NCI-H524 treated with DMSO at 0.1 percent for 48 hours (cell line): Measurements from ENCODE around the gene IGF2R.
"Not testable (repeated sequence)": the region's sequence is repeated elsewhere in the genome, so short reads cannot be mapped to it uniquely, and the experiment has no call there.

Source experiments
- DNase-seq: peaks from one replicate; lab custom pipeline; 2025; lab: John Stamatoyannopoulos, UW

Gene IGF2R

DNA sequence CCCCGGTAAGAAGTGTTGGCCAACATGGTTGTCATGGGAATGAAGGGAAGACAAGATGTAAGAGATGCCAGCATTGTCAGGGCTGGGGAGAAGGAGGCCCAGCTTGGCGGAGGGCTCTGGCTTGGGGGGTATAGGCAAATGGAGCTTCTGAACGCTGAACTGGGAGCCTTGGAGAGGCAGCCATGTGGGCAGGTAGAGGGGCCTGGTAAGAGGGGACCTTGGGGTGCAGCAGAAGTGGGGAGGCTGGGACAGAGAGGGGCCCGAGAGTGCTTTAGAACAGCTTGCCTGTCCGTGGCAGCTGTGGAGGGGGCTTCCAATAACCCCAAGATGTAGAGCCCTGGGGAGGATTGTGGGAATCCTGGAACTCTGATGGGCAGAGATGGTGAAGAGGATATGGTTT, 155.7 kb downstream of the IGF2R start:
- no peak for DNase-seq

DNA sequence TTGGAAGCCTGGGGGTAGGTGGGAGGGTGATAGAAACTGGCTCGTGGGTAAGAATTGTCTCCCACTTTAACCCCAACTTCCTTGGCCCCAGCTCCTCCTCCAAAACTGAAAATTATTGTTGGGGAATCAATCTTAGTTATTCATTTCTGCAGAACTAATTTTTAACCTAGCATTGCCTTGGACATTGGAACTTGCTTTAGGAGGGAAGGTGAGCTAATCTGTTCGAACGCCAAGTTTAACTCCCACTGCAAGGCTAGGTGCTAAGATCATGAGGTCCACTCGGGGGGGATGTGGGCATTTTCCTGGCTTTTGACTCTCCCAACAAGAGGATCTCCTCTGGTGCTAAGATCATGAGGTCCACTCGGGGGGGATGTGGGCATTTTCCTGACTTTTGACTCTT, 156.2 kb downstream of the IGF2R start:
- not testable (repeated sequence) for DNase-seq

DNA sequence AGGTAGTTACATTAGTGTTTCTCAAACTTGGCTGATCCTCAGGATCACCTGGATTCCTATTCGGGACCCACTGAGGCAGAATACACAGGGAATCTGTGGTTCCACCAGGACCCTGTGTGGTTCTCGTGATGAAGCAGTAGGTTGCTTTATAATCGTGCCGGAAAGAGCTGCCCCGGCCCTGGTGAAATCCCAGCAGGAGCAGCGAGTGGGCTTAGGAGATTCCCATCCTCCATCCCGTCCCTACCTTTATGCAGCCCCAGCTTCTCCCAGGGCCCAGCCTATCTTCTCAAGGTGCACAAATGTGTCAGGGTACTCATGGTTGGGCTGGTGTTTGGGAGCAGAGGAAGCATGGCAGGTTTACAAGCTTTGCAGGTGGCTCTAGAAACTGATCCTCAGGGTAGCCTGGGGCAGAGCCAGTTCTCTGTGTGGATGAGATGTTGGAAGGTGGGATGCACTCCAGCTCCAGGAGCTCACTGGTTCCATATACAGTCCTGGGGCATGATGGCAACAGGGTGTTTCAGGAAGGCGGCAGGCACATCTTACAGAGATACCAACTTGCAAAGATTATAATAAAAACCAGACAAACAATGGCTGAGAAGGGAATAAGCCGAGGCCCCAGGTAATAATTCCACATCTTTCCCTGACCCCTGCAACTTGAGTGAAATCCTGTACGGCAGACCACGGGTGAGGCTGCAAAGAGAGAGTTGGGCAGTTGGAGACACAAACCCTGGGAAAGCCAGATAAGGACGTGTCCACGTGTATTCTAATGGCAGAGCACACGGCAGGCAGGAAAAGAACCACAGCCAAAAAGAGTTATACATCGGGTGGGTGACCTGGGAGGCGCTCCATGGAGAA, 158.6 kb downstream of the IGF2R start:
- no peak for DNase-seq

DNA sequence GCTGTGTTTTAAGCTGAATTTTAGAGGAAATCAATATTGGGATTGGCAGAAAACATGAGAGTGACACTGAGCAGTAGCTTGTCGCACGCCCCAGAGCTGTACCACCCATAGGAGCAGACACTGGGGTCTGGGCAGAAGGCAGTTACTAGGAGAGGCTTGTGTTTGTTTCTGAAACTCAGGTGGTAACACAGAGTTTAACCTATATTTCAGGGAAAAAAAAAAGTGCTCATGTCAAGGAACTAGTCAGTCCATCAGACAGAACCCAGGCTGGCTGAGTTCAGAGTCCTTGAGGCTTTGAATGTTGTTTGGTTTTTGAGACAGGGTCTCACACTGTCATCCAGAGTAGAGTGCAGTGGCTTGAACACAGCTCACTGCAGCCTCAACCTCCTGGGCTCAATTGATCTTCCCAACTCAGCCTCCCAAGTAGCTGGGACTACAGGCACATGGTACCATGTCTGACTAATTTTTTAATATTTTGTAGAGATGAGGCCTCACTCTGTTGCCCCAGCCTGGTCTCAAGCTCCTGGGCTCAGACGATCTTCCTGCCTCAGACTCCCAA, 159.3 kb downstream of the IGF2R start:
- no peak for DNase-seq

DNA sequence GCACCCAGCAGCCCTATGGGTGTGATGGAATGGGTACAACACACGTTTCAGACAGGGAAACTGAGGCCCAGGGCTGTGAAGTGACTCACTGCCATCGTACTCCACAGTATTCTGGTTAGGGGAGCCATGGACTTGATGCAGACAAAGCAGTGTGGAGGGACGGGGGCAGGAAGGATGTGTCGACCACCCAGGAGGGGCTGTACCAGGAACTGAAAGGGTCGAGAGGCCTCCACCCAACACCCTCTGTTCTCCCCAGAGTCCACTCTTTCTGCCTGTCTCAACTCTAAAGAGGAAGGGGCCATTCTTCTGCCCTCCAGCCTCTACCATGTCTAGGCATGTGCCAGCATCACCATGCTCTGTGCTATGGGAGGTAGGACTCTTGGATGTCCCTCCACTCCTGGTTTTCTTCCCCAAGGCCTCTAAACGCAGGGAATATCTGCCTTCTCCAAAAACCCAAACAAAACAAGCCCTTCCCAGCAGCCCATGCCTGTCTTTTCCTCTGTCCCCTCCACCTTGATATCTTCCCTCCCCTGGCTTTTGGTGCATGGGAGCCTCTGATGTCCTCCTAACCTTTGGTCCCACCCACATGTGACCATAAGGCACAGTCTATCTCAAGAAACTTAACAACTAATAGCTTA, 160.1 kb downstream of the IGF2R start:
- DNase-seq = no peak

DNA sequence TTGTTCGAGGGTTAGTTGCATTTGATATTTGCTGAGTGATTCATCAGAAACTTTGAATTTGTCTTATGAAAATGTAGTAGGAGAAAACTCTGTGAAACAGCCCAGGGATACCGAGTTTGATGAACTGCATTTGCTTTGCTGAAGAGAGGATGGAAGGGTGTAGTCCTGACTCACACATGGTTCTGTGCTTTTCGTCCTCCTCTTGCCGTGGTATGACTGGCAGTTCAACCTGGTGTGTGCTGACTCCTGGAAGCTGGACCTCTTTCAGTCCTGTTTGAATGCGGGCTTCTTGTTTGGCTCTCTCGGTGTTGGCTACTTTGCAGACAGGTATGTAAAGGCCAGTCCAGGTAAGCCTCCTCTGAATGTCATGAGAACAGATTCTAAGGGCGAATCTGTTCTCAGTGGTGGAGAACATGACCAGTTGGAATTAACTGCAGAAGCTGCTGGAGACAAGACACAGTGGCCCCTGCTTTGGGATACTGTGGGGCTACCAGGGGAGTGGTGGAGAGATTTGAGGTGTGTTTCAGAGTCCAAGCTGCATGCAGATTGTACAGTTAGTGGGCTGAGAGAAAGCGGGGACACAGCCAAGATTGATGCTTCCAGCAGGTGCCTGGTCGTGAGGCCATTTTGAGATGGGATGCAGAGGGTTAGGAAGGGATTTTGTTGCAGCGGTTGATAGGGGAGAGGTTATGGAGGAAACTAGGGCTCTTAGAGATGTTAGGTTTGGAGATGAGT, 161.2 kb downstream of the IGF2R start:
- no peak for DNase-seq

DNA sequence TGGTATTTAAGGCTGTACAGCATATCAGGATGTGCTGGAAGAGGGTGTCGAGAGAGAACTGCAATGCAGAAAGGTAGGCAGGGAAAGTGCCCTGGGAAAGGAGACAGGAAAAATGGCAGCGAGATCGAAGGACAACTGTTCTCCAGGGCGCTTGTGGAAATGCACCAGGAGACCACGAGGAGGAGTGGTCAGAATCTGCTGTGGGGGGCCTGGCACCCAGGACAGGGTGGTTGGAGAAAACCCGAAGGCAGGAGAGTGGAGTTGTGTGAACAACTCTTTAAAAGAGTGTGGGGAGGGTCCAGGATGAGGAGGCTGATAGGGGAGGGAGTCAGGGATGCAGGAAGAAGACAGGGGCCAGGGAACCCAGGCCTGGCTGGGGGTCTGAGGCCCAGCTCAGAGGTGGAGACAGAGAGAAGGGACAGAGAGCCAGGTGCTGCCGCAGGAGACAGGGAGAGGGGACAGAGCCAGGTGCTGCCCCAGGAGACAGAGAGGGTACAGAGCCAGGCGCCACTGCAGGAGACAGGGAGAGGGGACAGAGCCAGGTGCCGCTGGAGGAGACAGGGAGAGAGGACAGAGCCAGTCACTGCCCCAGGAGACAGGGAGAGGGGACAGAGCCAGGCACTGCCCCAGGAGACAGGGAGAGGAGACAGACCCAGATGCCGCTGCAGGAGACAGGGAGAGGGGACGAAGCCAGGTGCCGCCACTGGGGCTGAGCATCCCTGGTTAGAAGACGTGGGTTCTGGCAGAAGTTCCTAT, 162.0 kb downstream of the IGF2R start:
- no peak for DNase-seq

DNA sequence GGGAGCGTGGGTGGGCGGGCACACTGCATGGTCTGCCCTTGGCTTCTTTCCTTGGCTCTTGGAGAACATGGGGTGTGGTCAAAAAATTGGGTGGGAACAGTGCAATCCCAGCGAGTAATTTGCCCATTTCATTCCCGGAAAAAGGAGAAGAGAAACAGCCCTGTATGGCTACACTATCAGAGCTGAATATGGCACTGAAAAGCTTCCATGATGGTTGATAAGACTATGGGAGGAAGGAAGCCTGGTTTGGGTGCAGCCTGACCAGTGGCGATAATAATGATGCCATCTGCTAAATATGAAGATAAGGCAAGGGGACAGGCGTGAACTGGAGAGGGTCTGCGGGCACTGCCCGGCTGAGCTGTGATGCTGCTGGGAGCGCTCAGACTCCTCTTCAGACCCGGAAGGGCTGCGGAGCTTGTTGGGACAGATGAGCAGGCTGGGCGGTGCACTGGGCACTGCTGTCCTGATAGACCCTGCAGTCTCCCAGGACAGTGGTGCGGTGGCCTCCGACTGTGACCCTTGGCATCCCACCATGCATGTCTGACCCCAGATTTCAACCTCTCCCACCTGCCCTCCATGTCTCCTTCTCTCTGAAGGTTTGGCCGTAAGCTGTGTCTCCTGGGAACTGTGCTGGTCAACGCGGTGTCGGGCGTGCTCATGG, 162.9 kb downstream of the IGF2R start:
- DNase-seq = no peak

DNA sequence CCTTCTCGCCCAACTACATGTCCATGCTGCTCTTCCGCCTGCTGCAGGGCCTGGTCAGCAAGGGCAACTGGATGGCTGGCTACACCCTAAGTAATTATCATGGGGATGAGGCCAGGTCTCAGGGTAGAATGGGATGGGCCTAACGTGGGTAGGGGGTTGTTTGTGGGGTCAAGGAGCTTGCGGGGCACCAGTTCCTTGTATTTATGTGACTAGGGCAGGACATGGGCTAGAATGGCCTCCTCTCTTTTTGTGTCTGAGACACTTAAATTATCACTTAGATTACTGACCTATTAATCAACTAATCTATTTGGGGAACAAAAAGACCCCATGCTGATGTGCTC, 163.4 kb downstream of the IGF2R start:
- DNase-seq = no peak

DNA sequence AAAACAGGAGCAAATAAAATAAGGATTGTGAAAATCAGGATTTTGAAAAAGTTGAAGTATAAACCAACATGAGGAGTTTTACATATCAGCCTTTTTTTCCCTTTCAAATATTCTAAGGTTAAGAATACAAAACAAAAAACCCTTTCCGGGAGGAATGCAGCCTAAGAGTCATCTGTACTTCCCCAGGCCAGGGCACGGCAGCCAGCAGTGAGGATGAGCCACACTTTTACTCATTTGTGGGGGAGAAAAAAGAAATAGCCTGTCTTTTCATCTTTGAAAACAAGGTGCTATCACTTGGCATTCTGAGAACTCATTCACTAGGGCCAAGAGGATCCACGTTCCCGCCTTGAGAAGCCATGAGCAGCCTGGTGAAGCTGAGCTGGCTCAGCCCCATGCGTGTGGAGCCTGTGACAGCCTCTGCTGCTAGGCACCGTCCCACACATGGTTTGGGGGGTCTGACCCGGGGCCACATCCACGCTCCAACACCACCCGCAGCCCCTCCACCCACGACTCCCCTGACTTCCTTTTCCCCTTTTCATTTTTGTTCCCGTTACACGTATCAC, 164.0 kb downstream of the IGF2R start:
- no peak for DNase-seq

DNA sequence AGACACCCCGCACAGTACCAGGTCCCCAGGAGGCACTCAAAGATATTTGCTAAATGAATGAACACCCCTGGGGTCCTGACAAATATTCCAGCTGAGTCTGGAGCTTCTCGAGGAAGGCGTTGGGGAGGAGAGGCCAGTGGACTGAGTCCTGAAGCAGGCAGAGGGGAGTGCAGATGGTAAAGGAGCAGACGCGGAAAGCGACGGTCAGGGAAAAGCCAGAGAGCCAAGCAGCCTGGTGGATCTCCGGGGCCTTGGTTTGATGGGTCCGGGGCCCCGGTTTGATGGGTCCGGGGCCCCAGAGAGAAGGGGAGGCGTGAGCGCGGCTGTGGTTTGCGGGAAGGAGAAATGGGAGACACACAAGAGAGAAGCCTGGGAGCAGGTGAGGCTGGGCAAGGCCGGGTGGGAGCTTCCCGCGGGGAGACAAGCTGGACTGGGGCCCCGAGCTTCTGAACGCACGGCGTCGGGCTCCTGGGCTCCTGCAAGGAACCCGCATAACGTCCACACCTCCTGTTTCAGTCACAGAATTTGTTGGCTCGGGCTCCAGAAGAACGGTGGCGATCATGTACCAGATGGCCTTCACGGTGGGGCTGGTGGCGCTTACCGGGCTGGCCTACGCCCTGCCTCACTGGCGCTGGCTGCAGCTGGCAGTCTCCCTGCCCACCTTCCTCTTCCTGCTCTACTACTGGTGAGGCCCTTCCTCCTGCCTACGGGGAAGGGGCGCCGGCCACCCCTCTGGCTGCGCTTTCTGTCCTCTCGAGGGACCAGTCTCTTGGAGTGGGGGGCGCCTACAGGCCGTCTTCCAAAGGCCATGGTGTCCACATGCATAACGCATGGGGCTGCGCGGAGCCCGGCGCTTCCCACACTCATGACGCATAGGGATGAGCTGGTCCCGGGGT, 164.8 kb downstream of the IGF2R start:
- DNase-seq = no peak

DNA sequence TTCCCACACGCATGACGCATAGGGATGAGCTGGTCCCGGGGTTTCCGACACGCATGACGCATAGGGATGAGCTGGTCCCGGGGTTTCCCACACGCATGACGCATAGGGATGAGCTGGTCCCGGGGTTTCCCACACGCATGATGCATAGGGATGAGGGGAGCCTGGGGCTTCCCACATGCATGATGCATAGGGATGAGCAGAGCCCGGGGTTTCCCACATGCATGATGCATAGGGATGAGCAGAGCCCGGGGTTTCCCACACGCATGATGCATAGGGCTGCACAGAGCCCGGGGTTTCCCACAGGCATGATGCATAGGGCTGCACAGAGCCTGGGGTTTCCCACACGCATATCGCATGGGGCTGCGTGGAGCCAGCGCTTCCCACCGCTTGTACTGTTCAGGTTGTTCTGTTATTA, 165.5 kb downstream of the IGF2R start:
- DNase-seq = not testable (repeated sequence)

DNA sequence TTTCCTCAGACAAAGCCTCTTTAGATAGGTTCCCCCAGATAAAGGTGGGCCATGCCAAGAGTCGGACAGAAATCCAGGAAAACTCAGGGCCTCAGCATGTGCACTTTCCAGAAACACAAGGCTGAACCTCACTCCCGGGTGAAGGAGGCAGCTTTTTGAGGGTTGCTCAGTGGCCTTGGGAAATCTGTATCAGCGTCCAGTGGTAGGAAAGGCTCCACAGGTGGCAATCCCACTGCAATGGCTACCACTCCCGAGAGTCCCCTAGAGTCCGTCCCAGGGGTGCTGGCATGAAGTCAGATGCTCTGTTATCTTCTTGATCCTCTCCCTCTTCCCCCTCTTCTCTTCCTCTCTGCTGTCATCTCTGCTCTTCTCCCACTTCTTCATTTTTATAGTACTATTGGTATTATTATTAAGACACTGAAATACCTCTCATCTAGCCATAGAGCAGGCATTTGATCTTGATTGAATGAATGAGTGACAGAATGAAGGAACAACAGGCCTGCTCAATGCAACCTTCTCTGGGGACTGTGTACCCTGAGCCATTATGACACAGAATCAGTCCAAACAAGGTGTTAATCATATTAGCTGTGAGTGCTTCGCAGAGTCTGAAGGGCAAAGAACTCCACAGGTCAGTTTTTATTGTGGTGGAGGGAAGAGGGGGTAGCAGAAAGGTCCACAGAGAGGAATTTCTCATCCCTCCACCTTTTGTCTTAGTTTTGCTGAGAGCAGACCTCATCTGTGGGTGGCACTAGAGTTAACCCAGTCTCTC, 166.1 kb downstream of the IGF2R start:
- DNase-seq = no peak

DNA sequence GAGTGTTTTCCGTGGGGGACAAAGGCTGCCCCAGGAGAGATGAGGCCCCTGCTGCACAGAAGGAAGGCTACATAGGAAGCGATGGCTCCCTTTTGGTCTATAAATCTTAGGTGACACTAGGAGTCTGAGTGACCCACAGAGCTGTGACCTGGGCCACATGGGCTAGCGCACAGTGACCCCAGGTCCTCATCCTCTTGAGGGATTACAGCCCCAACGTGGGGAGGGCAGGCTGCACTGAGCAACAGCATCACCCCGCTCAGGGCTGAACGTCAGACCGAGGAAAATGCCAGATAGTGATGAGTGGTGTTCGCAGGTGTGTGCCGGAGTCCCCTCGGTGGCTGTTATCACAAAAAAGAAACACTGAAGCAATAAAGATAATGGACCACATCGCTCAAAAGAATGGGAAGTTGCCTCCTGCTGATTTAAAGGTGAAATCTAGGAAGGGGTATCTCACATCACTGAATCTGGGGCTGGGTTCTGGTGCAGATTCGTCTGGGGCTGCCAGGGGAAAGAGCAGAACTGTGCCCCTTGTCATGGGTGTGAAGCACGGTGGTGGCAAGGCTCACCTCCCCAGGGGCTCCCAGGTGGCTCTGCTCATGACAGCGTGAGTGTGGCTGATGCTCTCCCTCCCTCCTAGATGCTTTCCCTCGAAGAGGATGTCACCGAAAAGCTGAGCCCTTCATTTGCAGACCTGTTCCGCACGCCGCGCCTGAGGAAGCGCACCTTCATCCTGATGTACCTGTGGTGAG, 167.2 kb downstream of the IGF2R start:
- no peak for DNase-seq

DNA sequence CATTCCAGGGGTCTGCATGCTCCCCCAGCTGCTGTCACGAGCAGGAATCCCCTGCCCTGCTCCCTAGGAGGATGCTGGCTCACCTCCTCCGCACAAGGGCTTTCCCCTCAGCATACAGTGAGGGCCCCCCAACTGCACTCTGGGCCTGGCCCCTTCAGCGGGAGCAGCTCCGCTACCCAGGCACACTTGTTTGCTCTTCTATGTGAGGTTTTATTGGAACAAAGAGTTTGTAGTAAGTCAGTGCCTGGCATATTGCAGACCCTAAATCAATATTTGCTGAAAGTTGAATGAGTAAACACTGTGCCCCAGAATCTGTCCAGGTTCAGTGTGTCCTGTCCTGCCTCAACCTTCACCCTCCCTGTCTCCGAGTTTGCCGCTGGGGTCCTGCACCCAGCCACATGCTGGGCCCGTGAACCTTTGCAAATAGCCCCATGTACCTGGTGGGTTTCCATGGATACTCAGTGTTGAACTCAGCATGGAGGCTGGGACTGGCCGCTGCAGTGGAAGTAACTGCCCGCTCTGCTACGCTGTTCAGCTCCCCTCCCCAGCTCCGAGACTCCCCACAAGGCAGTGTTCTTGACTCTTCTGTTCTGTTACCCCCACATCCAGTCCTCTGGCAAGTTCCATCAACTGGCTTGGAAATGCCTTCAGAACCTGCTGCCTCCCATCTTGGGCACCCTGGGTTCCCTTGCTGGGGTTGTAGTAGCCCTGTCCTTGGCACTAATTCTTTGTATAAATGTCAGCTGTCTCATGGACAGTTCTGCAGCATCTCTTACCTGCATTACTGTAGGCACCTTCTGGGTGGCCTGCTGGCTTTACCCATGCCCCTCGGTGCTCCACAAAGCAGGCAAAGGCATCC, 168.5 kb downstream of the IGF2R start:
- DNase-seq = no peak

DNA sequence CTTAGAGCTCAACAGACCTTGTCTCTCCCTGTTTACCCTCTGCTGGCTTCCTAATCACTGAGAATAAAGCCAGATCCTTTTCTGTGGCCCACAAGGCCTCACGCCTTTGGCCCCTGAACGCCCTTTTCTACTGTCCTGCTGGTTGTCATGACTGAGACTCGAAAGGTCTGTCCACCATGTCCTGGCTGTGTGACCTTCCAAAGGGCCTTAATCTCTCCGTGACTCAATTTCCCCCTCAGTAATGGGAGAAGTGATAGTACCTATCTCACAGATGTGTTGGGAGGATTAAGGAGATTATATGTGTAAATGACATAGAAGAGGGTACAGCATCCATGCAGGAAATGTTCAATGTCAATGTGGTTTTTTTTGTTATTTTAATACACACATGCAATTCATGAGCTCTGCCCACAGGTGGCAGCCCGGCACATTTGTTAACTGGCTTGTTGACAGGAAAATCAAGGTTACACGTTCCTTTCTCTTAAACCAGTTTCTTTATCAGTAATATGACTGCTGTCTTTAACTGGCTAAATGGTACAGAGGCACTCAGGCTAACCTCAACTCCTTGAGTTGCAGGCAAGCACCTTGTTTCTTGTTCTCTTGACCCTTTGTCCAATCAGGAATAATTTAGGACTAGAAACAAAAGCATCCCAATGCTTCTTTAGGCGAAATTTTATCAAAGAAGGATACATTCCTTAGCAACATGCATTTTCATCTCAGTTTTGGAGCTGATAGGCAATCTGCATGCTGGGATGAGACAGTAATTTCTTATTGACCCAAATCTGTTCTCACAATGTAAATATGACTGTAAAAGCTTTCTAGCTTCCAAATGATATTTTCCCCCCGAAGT, 169.3 kb downstream of the IGF2R start:
- DNase-seq = no peak
